ENCODE measurements around the gene CFAP44. TPM values are rescaled to one million over a fixed set of nuclear protein-coding genes. Genes with fewer than 3 reads are reported as not detected.

Gene CFAP44
- total RNA-seq, 1 experiment from 2014 or later, result 3.7 TPM

DNA sequence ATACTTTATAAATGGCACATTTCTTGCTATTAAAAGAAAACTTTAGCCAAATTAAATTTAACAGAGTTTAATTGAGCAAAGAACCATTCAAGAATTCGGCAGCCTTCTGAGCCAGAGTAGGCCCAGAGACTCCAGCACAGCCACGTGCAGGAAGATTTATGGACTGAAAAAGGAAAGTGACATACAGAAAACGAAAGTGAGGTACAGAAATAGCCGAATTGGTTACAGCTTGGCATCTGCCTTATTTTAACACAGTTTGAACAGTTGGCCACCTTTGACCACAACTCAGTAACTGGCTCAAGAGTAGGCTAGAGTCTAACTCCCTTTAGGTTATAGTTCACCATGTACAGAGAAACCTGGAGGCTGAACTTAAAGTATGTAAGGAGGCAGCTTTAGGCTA lies 17.6 kb downstream of the CFAP44 start:
- TF ChIP-seq CTCF (conservative IDR thresholded peaks at IDR 0.05), result no peak
- Histone ChIP-seq H3K79me2 (ENCODE audit: insufficient read depth, low read length) (no peaks in the 10 kb centered on the region), H2BK5ac (ENCODE audit: insufficient read length, low read length) (no peak overlapping the region), H3T11ph (ENCODE audit: low read length) (no peak overlapping the region), H3K56ac (ENCODE audit: insufficient read length, low read depth, low read length) (no peak overlapping the region), H3K18ac (ENCODE audit: insufficient read length, low read depth, low read length) (no peak overlapping the region), H3K23me2 (ENCODE audit: insufficient read length, low read depth, low read length, poor library complexity, severe bottlenecking) (no peaks in the 10 kb centered on the region), H3K27ac (ENCODE audit: insufficient read length, low read depth, low read length) (no peak overlapping the region), H3K79me1 (ENCODE audit: insufficient read depth, low read depth, low read length, poor library complexity, severe bottlenecking) (no peaks in the 10 kb centered on the region), H3K14ac (ENCODE audit: insufficient read depth, low read length) (no peak overlapping the region), H3K27me3 (ENCODE audit: insufficient read depth, low read length) (no peaks in the 10 kb centered on the region), H2AFZ (ENCODE audit: low read length) (no peak overlapping the region), H2BK20ac (ENCODE audit: low read depth, low read length, poor library complexity, severe bottlenecking) (no peak overlapping the region), H3K4me1 (ENCODE audit: insufficient read depth, low read length) (no peaks in the 10 kb centered on the region), H3K4ac (ENCODE audit: low read depth, low read length) (no peak overlapping the region), H2AK5ac (ENCODE audit: insufficient read length, low read length) (no peak overlapping the region), H3K9ac (ENCODE audit: extremely low read depth, insufficient read length, low read length) (no peak overlapping the region), H2BK15ac (ENCODE audit: low read depth, low read length) (no peak overlapping the region), H2BK12ac (ENCODE audit: insufficient read length, low read depth, low read length) (no peak overlapping the region), H4K8ac (replicated peaks; ENCODE audit: insufficient read length, low read depth, low read length) (no peak overlapping the region), H3K9me3 (ENCODE audit: control insufficient read depth, low read depth, low read length) (no peaks in the 10 kb centered on the region), H2BK120ac (ENCODE audit: low read depth, low read length, poor library complexity, severe bottlenecking) (no peak overlapping the region), H3K4me2 (ENCODE audit: insufficient read depth, insufficient read length, low read length) (no peak overlapping the region), H3K23ac (ENCODE audit: insufficient read length, low read depth, low read length) (no peak overlapping the region), H4K20me1 (ENCODE audit: control insufficient read depth, insufficient read depth, insufficient read length) (no peaks in the 10 kb centered on the region), H4K91ac (ENCODE audit: insufficient read length, low read depth, low read length) (no peak overlapping the region), H4K5ac (ENCODE audit: insufficient read length, low read depth, low read length) (no peak overlapping the region)
- H3K4me1 Mint-ChIP-seq, result no peaks in the 10 kb centered on the region
- peaks cover 0 to 14% (median 4%) of the 10 kb centered on the region in 3 experiments; a peak in 4 of 7 replicates for H3K36me3 Mint-ChIP-seq (ENCODE audit: insufficient read depth in 1 of 3, low read depth in 3 of 3)
- no peaks in the 10 kb centered on the region for H3K9me3 Mint-ChIP-seq
- H3K4me3 Mint-ChIP-seq, result no peak overlapping the region
- H3K27ac Mint-ChIP-seq, result no peak overlapping the region
- no CpG with 5 or more reads among the region's 4 CpGs for WGBS (ENCODE audit: extremely low coverage, insufficient read length, low lambda C conversion rate)
- H3K27me3 Mint-ChIP-seq (ENCODE audit: low read depth), result no peaks in the 10 kb centered on the region
- no peak for DNase-seq

Data from H9 (cell line).